Stimulated activated CD4-positive, alpha-beta T cell treated with anti-CD3 and anti-CD28 coated beads, Interleukin-15, amount 100 ng/mL, for 48 hours (primary cell): ENCODE results near the gene P4HB.
A peak's percentile ranks its signal among the peaks of the same experiment; 100 is the strongest.

Source experiments
- DNase-seq, 2 donors: peaks; one replicate each; pipeline ENCODE4 v3.0.0-alpha.2; 2020; ENCODE audit warnings: low read depth in 2 of 2

Gene P4HB

DNA sequence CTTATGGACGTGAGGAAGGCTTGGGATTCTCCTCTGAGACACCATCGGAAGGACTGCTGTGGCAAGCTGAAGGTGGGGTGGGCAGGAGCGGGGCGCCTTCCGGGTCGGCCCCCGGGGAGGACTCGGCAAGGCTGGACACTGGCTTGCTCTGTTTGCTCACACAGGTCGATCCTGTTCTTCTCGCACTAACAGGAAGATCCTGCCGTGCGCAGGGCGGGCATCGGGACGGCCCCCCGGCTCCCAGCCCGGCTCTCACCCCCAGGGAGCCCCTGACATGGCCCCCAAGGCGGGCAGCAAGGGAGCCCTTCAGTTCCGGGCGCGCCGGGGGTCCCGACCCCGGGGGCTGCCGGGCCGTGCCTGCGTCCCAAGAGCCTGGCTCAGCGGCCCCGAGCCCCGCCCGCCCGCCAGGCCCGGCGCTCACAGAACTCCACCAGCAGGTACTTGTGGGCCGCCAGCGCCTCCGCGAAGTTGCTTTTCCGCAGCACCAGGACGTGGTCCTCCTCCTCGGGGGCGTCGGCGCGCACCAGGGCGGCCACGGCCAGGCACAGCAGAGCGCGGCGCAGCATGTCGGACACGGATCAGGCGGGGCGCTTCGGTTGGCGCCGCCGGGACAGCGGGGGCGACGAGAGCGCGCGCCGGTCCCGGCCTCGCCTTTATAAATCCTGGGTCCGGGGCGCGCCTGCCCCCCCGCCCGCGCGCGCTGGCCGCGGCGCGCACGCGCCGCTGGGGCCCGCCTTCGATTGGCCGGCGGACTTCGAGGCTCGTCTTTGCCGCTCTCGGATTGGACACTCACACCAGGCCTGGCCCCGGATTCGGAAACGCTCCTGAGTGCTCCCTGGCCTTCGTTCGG lies at the start of gene P4HB:
TSS of gene P4HB (minus strand) at position 630 of the 850 bp plus-strand sequence. CDS start at position 566, 64 bp downstream.
- peak in 1 of 2 donors; percentile 97 for DNase-seq

DNA sequence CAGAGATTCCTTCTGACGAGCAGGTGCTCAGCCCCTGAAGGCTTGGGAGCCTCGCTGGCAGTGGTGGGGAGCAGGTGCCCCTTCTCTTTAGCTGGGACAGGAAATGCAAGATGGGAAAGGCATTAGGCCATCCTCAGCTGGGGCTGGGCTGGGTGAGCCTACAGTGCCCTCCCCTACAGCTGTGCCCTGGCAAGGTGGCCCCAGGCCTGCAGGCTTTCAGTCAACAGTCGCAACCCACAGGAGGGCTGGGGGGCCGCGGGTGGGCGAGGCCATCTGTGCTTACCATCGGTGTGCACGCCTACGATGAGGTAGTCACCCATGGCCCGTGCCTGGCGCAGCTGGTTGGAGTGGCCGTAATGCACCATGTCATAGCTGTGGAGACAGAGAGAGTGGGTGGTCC lies 48.9 kb upstream of the P4HB start:
- no peak for DNase-seq

DNA sequence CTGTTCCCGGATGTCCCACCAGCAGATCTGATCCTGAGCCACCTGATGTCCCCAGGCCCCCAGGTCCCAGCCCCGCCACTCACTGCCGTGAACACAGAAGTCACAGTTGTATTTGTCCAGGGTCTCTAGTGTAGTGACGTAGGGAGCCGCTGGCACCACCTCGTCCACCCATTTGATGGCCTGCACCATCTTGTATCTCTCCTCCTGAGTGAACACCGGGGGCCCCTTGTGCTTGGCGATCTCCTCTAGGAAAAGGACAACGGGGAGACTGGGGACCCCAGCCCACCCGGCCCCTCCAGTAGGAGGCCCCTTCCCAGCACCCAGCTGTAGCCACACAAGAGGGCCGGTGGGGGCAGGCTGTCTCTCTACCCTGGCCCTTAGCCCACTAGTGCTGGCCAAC lies 48.5 kb upstream of the P4HB start:
- DNase-seq: no peak

DNA sequence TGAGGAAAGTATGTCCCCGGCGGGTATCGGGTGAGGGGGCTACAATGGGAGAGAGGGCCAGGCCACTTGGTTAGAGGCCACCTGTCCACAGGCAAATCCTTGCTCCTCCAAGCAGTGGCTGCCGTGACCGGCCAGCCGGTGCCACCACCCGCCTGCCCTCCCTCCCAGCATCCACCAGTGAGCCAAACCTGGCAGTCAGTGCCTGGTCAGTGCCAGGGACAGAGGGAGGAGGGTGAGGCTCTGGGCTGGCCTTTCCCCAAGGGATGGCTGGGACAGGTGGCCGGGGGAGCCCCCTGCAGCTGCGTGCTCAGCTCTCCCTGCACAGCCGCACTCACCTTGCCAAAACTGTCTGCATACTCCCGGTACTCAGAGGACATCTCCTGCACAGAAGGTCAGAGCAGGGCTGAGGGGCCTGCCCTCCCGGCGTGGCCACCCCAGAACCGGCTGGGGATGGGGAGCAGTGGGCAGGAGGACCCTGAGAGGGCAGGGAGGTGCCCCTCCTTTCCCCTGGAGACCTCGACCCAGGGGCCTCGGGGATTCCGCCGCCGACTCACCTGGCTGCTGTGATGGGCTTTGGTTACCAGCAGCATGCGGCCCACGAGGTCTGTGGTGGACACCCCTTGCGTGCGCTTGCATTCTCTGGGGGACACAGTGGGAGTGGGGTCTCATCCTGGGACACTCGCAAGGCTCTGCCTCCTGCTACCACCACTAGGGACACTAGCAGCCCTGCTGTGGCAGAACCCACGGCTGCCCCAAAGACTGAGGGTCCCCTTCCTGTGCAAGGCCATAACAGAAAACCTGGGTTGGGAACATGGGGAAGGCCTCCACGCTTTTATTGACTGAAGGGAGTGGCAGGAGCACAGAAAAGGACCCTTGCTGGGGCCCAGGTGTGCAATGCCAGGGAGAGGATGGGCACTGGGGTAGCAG lies 47.1 kb upstream of the P4HB start:
- no peak for DNase-seq

DNA sequence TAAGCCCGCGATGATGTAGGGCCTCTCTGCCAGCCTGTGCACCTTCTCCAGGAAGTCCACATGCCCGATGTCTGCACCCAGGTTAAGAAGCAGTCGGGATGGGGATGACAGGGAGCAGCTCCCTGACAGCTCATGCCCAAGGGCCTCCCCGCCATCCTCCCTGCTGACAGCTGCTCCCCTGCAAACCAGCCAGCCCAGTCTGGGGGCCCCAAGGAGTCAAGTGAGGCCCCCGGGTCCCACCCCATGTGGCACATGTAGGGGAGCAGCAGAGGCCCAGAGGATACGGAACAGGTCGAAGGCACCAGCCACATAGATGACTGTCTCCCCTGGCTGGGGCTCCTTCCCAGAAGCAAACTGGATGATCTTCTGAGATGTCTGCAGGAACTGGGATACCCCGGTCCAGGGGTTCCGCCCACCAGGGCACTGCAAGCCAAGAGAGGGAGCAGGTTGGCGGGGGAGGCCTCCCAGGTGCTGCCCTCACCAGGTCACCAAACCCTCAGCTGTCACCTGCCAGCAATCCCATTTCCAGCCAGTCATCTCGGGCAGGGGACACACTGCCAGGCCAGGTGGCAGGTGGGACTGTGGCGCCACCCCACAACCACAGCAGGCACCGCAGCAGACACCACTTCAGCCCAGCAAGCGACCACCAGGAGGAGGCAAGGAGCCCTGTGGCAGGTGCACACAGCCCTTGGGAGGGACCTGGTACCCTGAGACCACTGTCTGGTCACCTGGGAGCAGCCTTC lies 46.3 kb upstream of the P4HB start:
- DNase-seq: no peak

DNA sequence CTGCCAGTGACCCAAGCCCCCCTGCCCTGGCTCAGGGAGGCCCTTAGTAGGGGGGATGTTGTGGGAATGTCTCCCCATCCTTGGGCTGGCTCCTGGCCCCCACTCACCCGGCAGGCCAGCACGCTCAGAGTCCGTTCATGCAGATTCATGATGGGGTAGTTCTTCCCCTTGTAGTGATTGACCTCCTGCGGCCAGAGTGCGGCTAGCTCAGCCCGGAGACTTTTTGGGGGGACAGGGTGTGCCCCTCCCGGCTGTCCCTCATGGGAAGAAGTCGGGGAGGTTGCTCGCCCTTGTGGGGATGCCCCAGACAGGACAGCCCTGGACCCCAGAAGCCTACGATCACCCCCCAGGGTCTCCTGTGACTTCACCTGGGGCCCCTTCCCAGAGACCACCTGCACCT lies 45.7 kb upstream of the P4HB start:
- DNase-seq: no peak

DNA sequence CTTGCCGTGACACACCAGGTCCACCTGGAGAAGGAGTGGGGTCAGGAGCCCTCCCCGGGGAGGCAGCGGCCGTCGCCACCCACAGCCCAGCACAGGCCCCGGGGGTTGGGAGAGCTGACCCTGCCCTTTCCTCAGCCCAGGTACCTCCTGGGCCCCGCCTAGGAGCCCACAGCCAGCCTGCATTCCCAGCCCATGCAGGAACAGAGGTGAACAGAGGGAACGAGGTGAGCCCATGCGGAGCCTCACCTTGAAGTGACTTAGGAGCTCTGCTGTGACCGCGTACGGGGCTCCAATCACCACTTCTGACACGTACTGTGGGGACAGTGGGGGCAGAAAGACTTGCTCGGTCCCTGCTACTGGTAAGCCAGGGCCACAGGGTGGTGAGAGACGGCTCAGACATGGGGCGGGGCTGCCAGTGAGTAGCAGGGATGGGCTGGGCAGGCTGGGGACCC lies 45.1 kb upstream of the P4HB start:
- DNase-seq: no peak

DNA sequence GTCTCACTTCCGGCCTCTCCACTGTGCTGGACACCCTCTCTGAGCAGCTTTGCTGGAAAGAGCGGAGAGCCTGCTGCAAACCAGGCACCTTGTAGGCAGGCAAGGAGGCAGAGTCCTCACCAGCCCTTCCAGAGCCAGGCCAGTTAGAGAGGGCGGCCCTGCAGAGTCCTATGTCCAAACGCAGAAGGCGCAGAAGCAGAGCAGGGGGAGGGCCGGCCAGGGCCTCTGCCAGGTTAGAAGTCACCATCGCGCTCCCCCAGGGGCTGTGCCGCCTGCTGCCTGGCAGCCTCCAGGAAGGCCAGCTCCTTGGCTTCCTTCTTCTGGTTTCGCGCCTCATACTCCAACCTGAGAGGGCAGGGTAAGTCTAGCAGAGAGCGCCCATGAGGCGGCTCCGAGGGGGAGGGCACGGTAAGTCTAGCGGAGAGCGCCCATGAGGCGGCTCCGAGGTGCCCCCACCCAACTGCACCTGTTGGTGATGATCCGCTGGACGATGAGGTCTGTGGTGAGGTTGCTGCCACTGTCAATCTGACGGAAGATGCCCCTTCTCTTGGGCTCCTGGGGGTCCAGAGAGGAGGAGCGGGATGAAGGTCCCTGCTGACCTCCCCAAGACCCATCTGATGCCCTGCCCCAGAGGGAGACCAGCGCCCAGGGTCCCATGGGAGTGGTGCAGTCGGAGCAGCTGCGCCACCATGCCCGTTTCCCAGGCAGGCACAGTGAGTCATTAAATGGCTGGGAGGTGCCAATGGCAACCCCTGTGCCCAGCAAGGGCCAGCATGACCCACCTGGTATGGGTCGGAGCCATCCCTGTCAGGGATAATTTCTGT lies 44.5 kb upstream of the P4HB start:
- no peak for DNase-seq

DNA sequence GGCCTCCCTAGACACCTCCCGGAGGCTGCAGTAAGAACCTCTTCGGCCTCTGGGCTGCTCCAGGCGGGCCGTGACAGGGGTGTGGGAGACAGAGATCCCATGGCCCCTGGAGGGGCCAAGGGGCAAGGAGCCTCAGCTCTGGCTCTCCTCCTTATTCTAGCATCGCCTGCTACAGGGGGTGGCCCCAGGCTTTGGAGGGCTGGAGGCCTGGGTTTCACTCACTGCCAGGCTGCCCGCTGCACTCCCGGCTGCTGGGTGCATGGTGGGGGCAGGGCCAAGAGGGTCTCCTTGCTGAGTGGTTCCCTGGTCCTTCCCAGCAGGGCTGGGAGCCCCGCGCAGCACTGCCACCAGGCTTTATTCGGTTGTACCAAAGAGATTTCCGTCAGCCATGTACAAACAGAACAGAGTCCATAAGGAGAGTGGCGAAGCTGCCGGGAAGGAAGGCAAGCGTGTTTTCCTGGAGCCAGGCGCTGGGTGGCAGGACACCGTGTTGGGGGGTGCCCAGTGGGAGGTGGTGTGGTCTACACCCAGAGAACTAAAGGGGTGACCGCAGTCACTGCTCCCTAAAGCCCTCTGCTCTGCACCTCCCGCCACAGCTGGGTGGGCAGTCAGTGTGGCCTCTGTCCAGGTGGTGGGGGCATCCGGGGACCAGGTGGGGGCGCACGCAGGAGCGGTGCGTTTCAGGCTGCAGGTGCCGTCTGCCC lies 43.7 kb upstream of the P4HB start:
- no peak for DNase-seq

DNA sequence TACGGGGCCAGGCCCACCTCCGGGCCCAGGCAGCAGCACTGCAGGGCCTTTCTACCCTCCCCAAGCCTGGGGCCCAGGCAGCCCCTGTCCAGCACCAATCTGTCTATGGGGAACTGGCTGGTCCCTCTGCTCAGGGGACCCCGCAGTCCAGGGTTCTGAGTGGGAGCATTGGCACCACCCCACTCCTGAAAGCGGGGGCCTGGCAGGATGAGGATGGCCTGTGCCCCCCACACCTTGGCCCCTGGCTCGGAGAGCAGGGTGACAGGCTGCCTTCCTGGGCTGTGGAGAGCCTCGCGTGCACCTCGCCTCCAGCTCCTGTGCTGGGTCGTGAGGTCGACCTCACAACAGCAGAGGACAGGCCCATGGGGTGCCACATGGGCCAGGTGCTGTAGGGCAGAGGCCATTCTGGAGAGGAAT lies 43.1 kb upstream of the P4HB start:
- DNase-seq: no peak

DNA sequence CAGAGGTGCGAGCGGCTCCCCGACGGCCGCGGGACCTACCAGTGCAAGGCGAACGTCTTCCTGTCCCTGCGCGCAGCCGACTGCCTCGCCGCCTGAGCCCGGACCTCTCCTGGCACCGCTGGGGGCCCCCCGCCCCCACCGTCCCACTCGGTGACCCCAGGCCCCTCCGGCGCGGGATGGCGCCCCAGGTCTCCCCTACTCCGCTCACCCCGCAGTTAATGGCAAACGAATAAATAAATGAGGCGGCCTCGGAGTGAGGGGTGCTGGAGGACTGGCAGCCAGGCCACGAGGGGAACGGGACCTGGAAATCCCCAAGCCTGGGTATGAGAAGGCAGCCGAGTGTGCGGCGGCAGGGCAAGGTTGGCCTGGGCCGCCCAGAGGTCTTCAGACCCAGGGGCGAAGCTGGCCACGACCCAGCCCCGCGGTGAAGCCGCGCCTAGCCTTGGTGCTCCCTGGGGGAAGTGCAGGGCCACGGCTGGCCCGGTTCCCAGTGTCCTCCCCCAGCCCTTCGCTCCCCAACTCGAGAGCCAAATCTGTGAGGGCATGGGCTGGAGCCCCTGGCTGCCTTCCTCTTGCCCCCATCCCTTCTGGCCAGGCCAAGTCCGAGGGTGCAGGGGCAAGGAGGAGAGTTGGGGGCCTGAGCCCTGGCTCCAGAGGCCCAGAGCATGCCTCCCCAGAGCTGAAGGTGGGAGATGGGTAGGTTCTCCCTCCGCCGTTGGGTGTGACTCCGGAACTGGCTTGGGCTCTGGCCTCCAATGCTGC lies 42.5 kb upstream of the P4HB start:
- DNase-seq: no peak

DNA sequence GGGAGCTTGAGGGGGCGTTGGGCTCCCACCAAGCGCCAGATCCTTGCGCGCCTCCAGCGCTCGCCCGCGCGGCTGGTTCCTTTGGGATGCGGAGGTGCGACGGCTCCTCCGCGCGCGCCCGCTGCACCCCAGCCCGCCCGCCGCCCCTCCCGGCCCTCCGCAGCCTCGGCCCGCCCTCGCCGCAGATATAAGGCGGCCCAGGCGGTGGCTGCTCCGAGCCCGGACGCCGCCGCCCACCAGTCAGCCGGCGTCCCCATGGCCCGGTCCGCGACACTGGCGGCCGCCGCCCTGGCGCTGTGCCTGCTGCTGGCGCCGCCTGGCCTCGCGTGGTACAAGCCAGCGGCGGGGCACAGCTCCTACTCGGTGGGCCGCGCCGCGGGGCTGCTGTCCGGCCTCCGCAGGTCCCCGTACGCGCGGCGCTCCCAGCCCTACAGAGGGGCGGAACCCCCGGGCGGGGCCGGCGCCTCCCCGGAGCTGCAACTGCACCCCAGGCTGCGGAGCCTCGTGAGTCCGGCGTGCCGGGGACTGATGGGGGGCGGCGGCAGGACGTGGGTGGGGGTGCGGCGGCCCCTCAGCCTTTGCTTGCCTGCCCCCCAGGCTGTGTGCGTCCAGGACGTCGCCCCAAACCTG lies 41.8 kb upstream of the P4HB start, which contains the start of gene NPB:
TSS of gene NPB (plus strand) at position 216 of the 630 bp plus-strand sequence. CDS start at position 256, 40 bp downstream.
- DNase-seq: no peak

DNA sequence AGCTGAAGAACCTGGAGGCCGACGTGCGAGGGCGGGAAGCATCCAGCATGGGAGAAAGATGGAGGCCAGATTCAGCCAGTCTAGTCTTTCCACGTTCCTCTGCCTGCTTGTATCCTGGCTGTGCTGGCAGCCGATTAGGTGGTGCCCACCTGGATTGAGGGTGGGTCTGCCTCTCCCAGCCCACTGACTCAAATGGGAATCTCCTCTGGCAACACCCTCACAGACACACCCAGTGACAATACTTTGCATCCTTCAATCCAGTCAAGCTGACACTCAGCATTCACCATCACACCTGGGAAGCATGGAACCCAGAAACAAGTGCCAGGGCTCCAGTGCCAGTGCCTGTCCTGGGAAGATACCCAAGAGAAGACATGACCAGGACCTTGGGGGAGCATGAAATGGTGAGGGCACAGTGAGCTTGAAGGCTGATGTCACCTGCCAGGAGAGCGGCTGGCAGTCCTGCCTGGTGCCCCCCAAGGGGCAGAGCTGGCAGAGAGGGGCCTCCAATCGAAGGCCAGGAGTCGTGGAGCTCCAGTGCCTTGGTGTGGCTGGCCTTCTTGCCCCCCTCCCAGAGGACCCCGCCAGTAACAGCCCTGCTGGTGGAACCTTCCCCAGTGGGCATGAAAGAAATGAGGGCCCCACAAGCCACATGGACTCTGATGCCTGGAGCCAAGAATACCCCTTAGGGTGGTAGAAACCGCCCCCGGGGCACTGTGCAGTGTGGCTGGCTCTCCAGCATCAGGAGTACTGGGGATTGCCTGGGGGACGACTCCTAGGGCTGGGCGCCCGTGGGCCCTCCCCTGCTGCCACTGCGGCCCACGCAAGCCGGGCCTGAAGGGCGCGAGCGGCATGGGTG lies 41.1 kb upstream of the P4HB start:
- DNase-seq: no peak

DNA sequence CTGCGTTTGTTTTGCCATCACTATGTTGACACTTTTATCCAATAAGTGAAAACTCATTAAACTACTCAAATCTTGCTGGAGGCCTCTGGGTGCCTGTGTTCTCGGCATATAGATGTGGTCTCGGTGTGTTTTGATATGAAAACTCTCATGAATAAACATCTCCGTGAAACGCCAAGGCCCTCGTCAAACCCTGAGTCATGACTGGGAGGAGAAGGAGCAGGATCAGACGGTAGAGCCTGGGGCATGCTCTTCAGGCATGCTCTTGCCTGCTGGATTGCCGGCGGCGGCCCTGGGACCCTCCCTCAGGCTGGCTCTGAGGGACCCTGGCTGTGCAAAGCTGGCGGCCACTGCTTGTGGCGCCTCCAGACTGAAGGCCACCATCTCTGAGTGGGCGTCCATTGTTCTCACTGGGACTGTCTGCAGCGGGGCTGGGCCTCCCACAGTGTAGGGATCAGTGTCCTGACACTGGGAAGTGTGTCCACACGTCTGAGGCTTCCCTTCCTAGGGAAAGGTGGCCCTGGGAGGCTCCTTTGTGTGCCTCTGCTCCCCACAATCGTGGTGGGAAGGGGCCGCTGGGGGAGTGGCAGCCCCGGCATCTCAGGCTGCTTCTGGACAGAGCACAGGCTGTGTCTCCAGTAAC lies 40.0 kb upstream of the P4HB start:
- no peak for DNase-seq

DNA sequence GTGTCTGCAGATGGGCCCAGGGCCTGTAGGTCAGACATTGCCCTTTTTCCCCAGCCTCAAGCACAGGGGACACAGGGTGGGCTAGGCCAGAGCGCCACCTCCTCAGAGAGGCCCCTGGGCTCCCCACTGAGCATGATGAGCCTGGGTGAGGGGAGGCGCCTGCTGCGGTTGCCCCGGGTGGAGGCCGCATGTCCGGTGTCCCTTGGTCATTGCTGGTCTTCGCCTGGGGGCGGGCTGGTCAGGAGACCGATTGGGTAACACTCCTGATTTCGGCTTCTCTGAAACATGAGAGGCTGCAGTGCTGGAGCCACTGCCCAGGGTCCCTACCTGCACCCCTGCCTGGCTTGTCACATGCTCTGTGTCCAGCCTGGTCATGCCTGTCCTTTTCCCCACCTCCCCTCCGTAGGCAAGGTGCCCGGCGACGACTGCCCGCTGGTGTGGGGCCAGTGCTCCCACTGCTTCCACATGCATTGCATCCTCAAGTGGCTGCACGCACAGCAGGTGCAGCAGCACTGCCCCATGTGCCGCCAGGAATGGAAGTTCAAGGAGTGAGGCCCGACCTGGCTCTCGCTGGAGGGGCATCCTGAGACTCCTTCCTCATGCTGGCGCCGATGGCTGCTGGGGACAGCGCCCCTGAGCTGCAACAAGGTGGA lies 39.3 kb upstream of the P4HB start:
- DNase-seq: no peak

DNA sequence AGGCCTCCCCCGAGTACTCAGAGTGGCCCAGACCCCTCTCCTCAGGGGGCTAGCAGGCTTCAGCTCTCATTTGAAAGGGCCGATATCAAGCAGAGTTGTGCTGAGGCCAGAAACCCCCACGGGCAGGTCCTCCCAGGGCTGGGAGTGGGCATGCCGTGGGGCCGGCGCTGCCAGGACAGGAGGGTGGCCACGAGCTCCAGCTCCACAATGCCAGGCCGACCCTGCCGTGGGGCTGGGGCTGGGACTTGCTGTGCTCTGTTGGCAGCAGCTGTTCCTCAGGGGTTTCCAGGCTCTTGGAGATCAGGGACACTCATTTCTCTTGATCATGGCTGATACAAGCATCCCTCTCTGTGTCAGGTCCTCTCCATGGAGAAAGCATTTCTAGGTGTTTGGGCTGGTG lies 38.5 kb upstream of the P4HB start:
- no peak for DNase-seq
